SKM-1 (cell line): ENCODE data around the gene CLSTN3.

Experiments
- DNase-seq: peaks from one replicate; lab custom pipeline; 2025; ENCODE audit not compliant: unreplicated experiment; lab: John Stamatoyannopoulos, UW

The CLSTN3 gene

GRCh38 chr12:7125632-7126227 lies 4.4 kb upstream of the CLSTN3 start:
- no peak for DNase-seq

- no peak for DNase-seq
These were observed 2.1 kb upstream of the CLSTN3 start for GRCh38 chr12:7127916-7128626.

- DNase-seq, result no peak
These were observed 1.4 kb upstream of the CLSTN3 start, which contains the start of gene RBP5 for GRCh38 chr12:7128681-7129286. RBP5 (minus strand) TSS chr12:7128889; CDS start chr12:7128775, 114 bp downstream.

- DNase-seq, result no peak
These were observed 792 bp upstream of the CLSTN3 start for GRCh38 chr12:7129287-7129871.

GRCh38 chr12:7130701-7131501 lies 730 bp downstream of the CLSTN3 start:
- DNase-seq, result no peak

GRCh38 chr12:7131502-7131866 lies 1.3 kb downstream of the CLSTN3 start:
- no peak for DNase-seq

GRCh38 chr12:7134396-7135166 lies 4.4 kb downstream of the CLSTN3 start:
- DNase-seq, result no peak

- no peak for DNase-seq
These were observed 5.9 kb downstream of the CLSTN3 start for GRCh38 chr12:7136071-7136470.

GRCh38 chr12:7136676-7137075 lies 6.5 kb downstream of the CLSTN3 start:
- DNase-seq, result no peak

GRCh38 chr12:7137908-7138307 lies 7.7 kb downstream of the CLSTN3 start:
- no peak for DNase-seq

- DNase-seq, result no peak
These were observed 9.0 kb downstream of the CLSTN3 start for GRCh38 chr12:7139200-7139599.

- no peak for DNase-seq
These were observed 11.3 kb downstream of the CLSTN3 start for GRCh38 chr12:7141351-7142005.

- DNase-seq, result peak; percentile 2
These were observed 12.0 kb downstream of the CLSTN3 start for GRCh38 chr12:7142056-7142644.

GRCh38 chr12:7142809-7143465 lies 12.8 kb downstream of the CLSTN3 start:
- no peak for DNase-seq

GRCh38 chr12:7143564-7143963 lies 13.4 kb downstream of the CLSTN3 start:
- DNase-seq, result no peak

GRCh38 chr12:7144414-7145120 lies 14.4 kb downstream of the CLSTN3 start:
- no peak for DNase-seq

GRCh38 chr12:7145671-7146070 lies 15.5 kb downstream of the CLSTN3 start:
- DNase-seq, result no peak

- no peak for DNase-seq
These were observed 16.1 kb downstream of the CLSTN3 start for GRCh38 chr12:7146228-7146627.
